Activated T-cell treated with anti-CD3 and anti-CD28 coated beads, Interleukin-2, amount 50 U/mL, for 72 hours (primary cell): ENCODE data around the gene ZBTB37. TPM values are rescaled to one million over a fixed set of nuclear protein-coding genes. Genes with fewer than 3 reads are reported as not detected.
"Not testable (repeated sequence)": the region's sequence is repeated elsewhere in the genome, so short reads cannot be mapped to it uniquely, and the experiment has no call there.

Experiments used
- ATAC-seq, 2 donors: fragments of 150-1000 bp; cut with Tn5 transposase; replicated peaks in 1 of 2; 2 replicates each; pipeline ENCODE4 v1.10.0; 2021; ENCODE audit warnings: moderate library complexity in 2 of 2, mild to moderate bottlenecking in 1 of 2
- DNase-seq, 2 donors: peaks; one replicate each; pipeline ENCODE4 v3.0.0; 2021 to 2022; ENCODE audit warnings: mixed read lengths in 1 of 2
- H3K27ac Mint-ChIP-seq: one replicate; pipeline ENCODE4 v1.8.0; 2022; ENCODE audit warnings: mild to moderate bottlenecking, moderate library complexity, mixed read lengths
- H3K27me3 Mint-ChIP-seq: one replicate; pipeline ENCODE4 v1.8.0; 2022; ENCODE audit warnings: low read depth, mixed read lengths
- H3K36me3 Mint-ChIP-seq, 2 donors: one replicate each; pipeline ENCODE4 v1.8.0; 2022; ENCODE audit warnings: mixed read lengths in 2 of 2, mild to moderate bottlenecking in 1 of 2; ENCODE audit not compliant: insufficient read depth in 2 of 2
- H3K4me1 Mint-ChIP-seq: one replicate; pipeline ENCODE4 v1.8.0; 2022; ENCODE audit warnings: low read depth, mixed read lengths
- H3K4me3 Mint-ChIP-seq, 2 donors: one replicate each; pipeline ENCODE4 v1.8.0; 2022; ENCODE audit warnings: mild to moderate bottlenecking in 2 of 2, mixed read lengths in 2 of 2, moderate library complexity in 2 of 2
- H3K9me3 Mint-ChIP-seq, 2 donors: one replicate each; pipeline ENCODE4 v1.8.0; 2022; ENCODE audit warnings: mixed read lengths in 2 of 2
- total RNA-seq, 2 donors: library from RNA; stranded (reverse); gene quantifications; one replicate each; pipeline ENCODE4 v1.2.3, GENCODE V29; 2022

Gene ZBTB37
- total RNA-seq, 2 donors from 2014 or later, result 14.2 to 14.9 TPM

GRCh38 chr1:173869021-173869359 lies 810 bp downstream of the ZBTB37 start:
- Mint-ChIP-seq H3K9me3 (no peaks in the 10 kb centered on the region), H3K36me3 (peaks cover 27 to 34% of the 10 kb centered on the region in 2 donors), H3K4me3 (peak overlapping the region; percentile 95 to 99), H3K4me1 (peaks cover 78% of the 10 kb centered on the region), H3K27me3 (no peaks in the 10 kb centered on the region), H3K27ac (peak overlapping the region; percentile 92)
- no peak for DNase-seq
- ATAC-seq, result no peak

GRCh38 chr1:173870252-173871075 lies 2.3 kb downstream of the ZBTB37 start:
- Mint-ChIP-seq H3K36me3 (peaks cover 16 to 25% of the 10 kb centered on the region in 2 donors), H3K4me1 (peaks cover 64% of the 10 kb centered on the region), H3K27me3 (no peaks in the 10 kb centered on the region), H3K27ac (peak overlapping the region; percentile 96), H3K9me3 (no peaks in the 10 kb centered on the region), H3K4me3 (peak overlapping the region; percentile 95 to 99)
- ATAC-seq, result peak in 1 of 2 donors; percentile 28
- peak; percentile 48 to 56 for DNase-seq

DNA sequence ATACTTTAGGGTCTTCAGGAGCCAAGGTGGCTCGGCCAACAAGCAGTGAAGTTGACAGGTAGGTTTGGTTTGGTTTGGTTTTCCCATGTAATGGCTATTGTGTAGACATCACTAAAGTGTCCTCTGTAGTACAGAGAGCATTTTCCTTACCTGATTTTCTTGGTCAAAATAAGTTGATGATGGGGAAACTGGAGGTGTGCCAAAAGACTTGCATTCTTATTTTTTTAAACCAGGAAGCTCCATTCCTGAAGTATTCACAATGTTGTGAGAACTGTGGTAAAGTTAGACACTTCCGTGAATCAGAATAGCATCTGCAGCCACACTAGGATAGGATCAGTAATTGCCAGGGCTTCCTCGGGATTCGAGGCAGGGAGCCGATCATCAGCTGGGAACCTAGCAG lies 2.9 kb downstream of the ZBTB37 start:
- DNase-seq (no peak), ATAC-seq (no peak)
- H3K9me3 Mint-ChIP-seq, result no peaks in the 10 kb centered on the region
- peak overlapping the region; percentile 96 for H3K27ac Mint-ChIP-seq
- no peaks in the 10 kb centered on the region for H3K27me3 Mint-ChIP-seq
- peaks cover 57% of the 10 kb centered on the region for H3K4me1 Mint-ChIP-seq
- peak overlapping the region; percentile 95 to 99 for H3K4me3 Mint-ChIP-seq
- H3K36me3 Mint-ChIP-seq, result peaks cover 11 to 21% of the 10 kb centered on the region in 2 donors

DNA sequence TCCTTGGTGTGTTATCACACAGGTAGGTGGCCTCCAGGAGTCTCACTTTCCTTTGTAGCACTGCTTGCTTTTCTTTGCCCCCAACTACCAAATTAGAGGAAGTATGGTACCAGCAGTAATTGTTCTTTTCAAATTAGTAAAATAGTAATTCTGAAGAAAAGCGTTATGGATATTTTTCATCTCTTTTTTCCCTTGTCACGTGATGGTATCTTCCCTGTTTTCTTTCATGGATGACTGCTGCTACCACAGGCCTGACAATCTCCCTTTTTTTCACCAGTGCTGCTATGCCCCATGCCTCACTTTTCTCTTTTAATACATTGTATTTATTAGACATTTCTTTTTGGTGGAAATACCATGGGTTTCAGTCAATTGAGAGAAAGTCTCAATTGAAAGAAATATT lies 3.3 kb downstream of the ZBTB37 start:
- no peak for DNase-seq
- H3K9me3 Mint-ChIP-seq, result no peaks in the 10 kb centered on the region
- H3K27ac Mint-ChIP-seq, result peak overlapping the region; percentile 96
- H3K36me3 Mint-ChIP-seq, result peaks cover 8 to 17% of the 10 kb centered on the region in 2 donors
- peak overlapping the region; percentile 5 to 95 for H3K4me3 Mint-ChIP-seq
- H3K4me1 Mint-ChIP-seq, result peaks cover 53% of the 10 kb centered on the region
- no peaks in the 10 kb centered on the region for H3K27me3 Mint-ChIP-seq
- ATAC-seq, result no peak

- Mint-ChIP-seq H3K27me3 (no peaks in the 10 kb centered on the region), H3K27ac (no peak overlapping the region), H3K36me3 (peaks cover 3 to 14% of the 10 kb centered on the region in 2 donors), H3K4me3 (no peak overlapping the region), H3K9me3 (no peaks in the 10 kb centered on the region), H3K4me1 (peaks cover 17% of the 10 kb centered on the region)
- DNase-seq (no peak), ATAC-seq (no peak)
Observed at GRCh38 chr1:173876732-173877131, 8.6 kb downstream of the ZBTB37 start.

GRCh38 chr1:173878251-173878650 lies 10.1 kb downstream of the ZBTB37 start:
- Mint-ChIP-seq H3K27me3 (no peaks in the 10 kb centered on the region), H3K4me3 (no peak overlapping the region), H3K36me3 (peaks cover 3 to 14% of the 10 kb centered on the region in 2 donors), H3K4me1 (peaks cover 4% of the 10 kb centered on the region), H3K27ac (no peak overlapping the region), H3K9me3 (no peaks in the 10 kb centered on the region)
- no peak for ATAC-seq
- DNase-seq, result no peak

DNA sequence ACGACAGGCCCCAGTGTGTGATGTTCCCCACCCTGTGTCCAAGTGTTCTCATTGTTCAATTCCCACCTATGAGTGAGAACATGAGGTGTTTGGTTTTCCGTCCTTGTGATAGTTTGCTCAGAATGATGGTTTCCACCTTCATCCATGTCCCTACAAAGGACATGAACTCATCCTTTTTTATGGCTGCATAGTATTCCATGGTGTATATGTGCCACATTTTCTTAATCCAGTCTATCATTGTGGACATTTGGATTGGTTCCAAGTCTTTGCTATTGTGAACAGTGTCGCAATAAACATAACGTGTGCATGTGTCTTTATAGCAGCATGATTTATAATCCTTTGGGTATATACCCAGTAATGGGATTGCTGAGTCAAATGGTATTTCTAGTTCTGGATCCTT lies 12.9 kb downstream of the ZBTB37 start:
- not testable (repeated sequence) for H3K4me3 Mint-ChIP-seq, H3K4me1 Mint-ChIP-seq, H3K36me3 Mint-ChIP-seq, DNase-seq, H3K27me3 Mint-ChIP-seq, H3K9me3 Mint-ChIP-seq, ATAC-seq, H3K27ac Mint-ChIP-seq

GRCh38 chr1:173884701-173885100 lies 16.5 kb downstream of the ZBTB37 start:
- Mint-ChIP-seq H3K36me3 (peaks cover 5 to 6% of the 10 kb centered on the region in 2 donors), H3K27ac (no peak overlapping the region), H3K4me3 (no peak overlapping the region), H3K4me1 (peaks cover 24% of the 10 kb centered on the region), H3K27me3 (no peaks in the 10 kb centered on the region), H3K9me3 (no peaks in the 10 kb centered on the region)
- DNase-seq (no peak), ATAC-seq (no peak)

GRCh38 chr1:173886746-173887611 lies 18.8 kb downstream of the ZBTB37 start:
- peak; percentile 48 to 55 for ATAC-seq
- H3K36me3 Mint-ChIP-seq, result peaks cover 4 to 6% of the 10 kb centered on the region in 2 donors
- peak overlapping the region; percentile 0 to 13 for H3K4me3 Mint-ChIP-seq
- DNase-seq, result no peak
- no peaks in the 10 kb centered on the region for H3K27me3 Mint-ChIP-seq
- peak overlapping the region; percentile 1 for H3K27ac Mint-ChIP-seq
- H3K9me3 Mint-ChIP-seq, result no peaks in the 10 kb centered on the region
- H3K4me1 Mint-ChIP-seq, result peaks cover 24% of the 10 kb centered on the region

GRCh38 chr1:173887627-173888026 lies 19.4 kb downstream of the ZBTB37 start:
- H3K9me3 Mint-ChIP-seq, result no peaks in the 10 kb centered on the region
- H3K27me3 Mint-ChIP-seq, result no peaks in the 10 kb centered on the region
- H3K4me1 Mint-ChIP-seq, result peaks cover 24% of the 10 kb centered on the region
- no peak for DNase-seq
- no peak overlapping the region for H3K27ac Mint-ChIP-seq
- ATAC-seq, result peak; percentile 90 to 96
- H3K4me3 Mint-ChIP-seq, result peak overlapping the region; percentile 0 to 13
- peaks cover 4 to 6% of the 10 kb centered on the region in 2 donors for H3K36me3 Mint-ChIP-seq

GRCh38 chr1:173888749-173889148 lies 20.6 kb downstream of the ZBTB37 start:
- H3K4me3 Mint-ChIP-seq, result no peak overlapping the region
- no peak for ATAC-seq
- H3K27ac Mint-ChIP-seq, result no peak overlapping the region
- peaks cover 24% of the 10 kb centered on the region for H3K4me1 Mint-ChIP-seq
- no peaks in the 10 kb centered on the region for H3K9me3 Mint-ChIP-seq
- peaks cover 4 to 6% of the 10 kb centered on the region in 2 donors for H3K36me3 Mint-ChIP-seq
- no peak for DNase-seq
- no peaks in the 10 kb centered on the region for H3K27me3 Mint-ChIP-seq

DNA sequence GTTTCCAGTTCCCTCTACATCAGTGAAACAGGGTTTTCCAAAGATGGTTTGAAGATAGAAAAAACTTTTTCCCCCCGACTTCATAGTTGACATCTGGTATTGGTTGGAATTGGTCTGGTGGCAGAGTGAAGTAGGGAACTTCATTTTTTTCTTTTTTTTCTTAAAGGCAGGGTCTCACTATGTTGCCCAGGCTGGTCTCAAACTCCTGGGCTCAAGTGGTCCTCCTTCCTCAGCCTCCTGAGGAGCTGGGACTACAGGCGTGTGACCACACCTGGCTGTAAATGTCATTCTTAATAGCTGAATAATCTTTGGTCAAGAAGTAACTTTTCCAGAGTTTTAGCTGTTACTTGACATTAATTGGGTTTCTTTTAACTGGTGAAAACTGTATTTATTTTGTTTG lies 21.7 kb downstream of the ZBTB37 start:
- Mint-ChIP-seq H3K27me3 (no peaks in the 10 kb centered on the region), H3K4me1 (peaks cover 24% of the 10 kb centered on the region), H3K36me3 (peaks cover 4 to 6% of the 10 kb centered on the region in 2 donors), H3K27ac (no peak overlapping the region), H3K4me3 (no peak overlapping the region), H3K9me3 (no peaks in the 10 kb centered on the region)
- ATAC-seq, result no peak
- no peak for DNase-seq

DNA sequence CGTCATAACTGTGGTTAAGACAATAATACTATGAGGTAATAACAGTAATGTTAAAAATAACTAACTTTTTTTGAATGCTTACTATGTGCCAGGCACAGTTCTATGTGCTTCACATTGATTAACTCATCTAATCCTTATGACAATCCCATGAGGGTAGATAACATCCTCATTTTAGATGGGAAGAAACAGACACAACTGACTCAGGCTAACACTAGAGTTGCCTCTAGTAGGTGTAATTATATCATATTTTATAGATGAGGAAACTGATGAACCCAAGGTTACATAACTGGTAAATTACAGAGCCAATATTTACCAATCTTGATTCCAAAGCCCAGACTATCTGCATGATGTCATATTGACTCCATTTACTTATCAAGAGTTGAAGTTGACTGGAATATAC lies 25.4 kb downstream of the ZBTB37 start:
- H3K36me3 Mint-ChIP-seq, result no peaks in the 10 kb centered on the region
- no peak overlapping the region for H3K27ac Mint-ChIP-seq
- ATAC-seq, result no peak
- DNase-seq, result no peak
- no peak overlapping the region for H3K4me3 Mint-ChIP-seq
- H3K4me1 Mint-ChIP-seq, result no peaks in the 10 kb centered on the region
- H3K27me3 Mint-ChIP-seq, result no peaks in the 10 kb centered on the region
- H3K9me3 Mint-ChIP-seq, result no peaks in the 10 kb centered on the region
